ENCODE data around the gene EYA2.
"Not testable (repeated sequence)": the region's sequence is repeated elsewhere in the genome, so short reads cannot be mapped to it uniquely, and the experiment has no call there.

Gene EYA2

DNA sequence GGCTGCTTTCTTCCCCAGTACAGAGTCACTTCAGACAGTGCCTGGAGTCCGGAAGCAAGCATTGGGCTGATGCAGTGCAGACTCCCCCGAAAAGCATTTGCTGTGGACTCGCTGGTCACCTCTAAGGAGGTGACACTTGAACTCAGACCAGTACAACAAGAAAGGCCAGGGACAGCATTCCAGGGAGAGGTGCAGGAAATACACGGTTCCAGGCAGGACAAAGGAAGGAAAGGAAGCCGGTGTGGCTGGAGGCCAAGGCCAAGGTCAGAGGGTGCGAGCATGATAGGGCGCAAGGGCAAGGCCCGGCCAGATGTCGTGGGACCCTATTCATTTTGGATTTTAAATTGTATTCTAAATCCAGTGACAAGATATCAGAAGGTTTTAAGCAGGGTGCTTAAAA, 300.9 kb downstream of the EYA2 start:
- no peaks in the 10 kb centered on the region for H3K9me3 ChIP-seq (ENCODE audit: control insufficient read depth, insufficient read depth, low read length)
- no peak overlapping the region for H3K9ac ChIP-seq (ENCODE audit: low read depth, low read length)
- H3K36me3 ChIP-seq (ENCODE audit: insufficient read depth, low read length), result no peaks in the 10 kb centered on the region
- H3K4me1 ChIP-seq (ENCODE audit: insufficient read depth, low read length), result no peaks in the 10 kb centered on the region

DNA sequence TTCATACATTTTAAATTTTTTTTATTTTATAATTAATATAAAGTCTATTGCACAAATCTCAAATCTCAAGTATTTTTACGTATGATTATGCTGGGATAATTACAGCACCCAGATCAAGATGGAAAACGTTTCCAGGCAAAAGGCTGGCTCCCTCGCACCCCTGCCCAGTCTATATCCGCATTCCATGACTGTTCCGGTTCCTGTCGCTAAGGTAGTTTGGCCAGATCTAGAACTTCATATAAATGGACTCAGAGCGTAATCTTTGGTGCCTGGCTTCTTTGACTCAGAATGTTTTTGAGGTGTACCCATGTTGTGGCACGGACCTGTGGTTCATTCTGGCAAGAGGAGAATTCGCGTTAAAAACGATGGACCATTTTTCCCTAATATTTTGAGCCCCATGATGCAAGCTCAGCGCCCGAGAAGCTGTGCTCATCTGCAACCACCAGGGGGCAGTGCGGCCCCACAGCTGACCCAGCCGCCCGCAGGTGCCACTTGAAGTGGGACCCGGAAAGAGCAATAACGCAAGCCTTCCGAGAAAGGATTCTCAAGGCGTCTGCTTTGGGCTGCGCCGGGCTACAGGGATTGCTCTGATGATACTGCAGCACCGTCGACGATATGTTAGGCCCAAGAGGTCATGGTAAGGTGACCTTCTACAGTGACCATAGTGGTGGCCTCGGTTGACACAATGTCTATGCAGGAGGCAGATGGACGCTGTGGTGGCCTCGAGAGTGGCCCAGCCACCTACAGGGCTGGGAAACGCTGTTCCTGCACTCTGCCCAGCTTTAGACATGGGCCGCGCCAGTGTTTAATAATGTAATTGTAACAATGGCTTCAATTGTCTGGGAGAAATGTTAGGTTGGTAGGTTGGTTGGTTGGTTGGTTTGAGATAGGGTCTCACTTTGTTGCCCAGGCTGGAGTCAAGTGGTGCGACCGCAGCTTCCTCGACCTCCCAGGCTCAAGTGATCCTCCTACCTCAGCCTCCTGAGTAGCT, 301.7 kb downstream of the EYA2 start:
- H3K4me1 ChIP-seq (ENCODE audit: insufficient read depth, low read length), result no peaks in the 10 kb centered on the region
- no peaks in the 10 kb centered on the region for H3K36me3 ChIP-seq (ENCODE audit: insufficient read depth, low read length)
- no peak overlapping the region for H3K9ac ChIP-seq (ENCODE audit: low read depth, low read length)
- no peaks in the 10 kb centered on the region for H3K9me3 ChIP-seq (ENCODE audit: control insufficient read depth, insufficient read depth, low read length)

DNA sequence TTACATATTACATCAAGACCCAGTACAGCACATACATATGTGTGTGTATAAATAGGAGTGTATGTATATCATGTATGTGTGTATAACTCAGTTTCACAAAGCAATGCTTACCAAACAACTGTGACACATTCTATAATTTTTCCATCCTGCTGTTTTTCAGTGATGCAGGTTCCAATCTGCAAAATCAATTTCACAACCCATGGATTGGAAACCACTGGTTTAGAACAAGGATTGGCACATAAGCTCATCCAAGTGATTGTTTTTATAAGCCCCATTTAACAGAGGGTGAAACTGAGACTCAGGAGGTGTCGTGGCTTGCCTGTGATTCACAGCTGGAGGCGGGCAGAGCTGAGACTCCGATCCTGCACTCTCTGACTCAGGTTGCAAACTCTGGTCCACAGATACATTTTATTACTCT, 303.6 kb downstream of the EYA2 start:
- no peaks in the 10 kb centered on the region for H3K36me3 ChIP-seq (ENCODE audit: insufficient read depth, low read length)
- H3K9me3 ChIP-seq (ENCODE audit: control insufficient read depth, insufficient read depth, low read length), result no peaks in the 10 kb centered on the region
- H3K4me1 ChIP-seq (ENCODE audit: insufficient read depth, low read length), result no peaks in the 10 kb centered on the region
- no peak overlapping the region for H3K9ac ChIP-seq (ENCODE audit: low read depth, low read length)

DNA sequence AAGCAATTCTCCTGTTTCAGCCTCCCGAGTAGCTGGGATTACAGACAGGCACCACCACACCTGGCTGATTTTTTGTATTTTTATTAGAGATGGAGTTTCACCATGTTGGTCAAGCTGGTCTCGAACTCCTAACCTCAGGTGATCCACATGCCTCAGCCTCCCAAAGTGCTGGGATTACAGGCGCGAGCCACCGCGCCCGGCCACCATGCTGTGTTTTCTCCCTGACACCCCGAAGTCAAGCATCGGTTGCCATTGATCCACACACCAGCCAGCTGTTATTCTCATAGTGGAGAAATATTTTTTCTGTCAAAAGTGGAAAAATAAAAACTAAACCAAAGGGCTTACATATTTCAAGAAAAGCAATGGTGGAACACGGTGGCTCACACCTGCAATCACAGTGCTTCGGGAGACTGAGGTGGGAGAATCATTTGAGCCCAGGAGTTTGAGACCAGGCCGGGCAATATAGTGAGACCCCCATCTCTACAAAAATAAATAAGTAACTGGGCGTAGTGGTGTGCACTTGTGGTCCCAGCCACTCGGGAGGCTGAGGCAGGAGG, 304.4 kb downstream of the EYA2 start:
- Histone ChIP-seq H3K36me3 (ENCODE audit: insufficient read depth, low read length) (no peaks in the 10 kb centered on the region), H3K9ac (ENCODE audit: low read depth, low read length) (no peak overlapping the region), H3K9me3 (ENCODE audit: control insufficient read depth, insufficient read depth, low read length) (no peaks in the 10 kb centered on the region), H3K4me1 (ENCODE audit: insufficient read depth, low read length) (no peaks in the 10 kb centered on the region)

DNA sequence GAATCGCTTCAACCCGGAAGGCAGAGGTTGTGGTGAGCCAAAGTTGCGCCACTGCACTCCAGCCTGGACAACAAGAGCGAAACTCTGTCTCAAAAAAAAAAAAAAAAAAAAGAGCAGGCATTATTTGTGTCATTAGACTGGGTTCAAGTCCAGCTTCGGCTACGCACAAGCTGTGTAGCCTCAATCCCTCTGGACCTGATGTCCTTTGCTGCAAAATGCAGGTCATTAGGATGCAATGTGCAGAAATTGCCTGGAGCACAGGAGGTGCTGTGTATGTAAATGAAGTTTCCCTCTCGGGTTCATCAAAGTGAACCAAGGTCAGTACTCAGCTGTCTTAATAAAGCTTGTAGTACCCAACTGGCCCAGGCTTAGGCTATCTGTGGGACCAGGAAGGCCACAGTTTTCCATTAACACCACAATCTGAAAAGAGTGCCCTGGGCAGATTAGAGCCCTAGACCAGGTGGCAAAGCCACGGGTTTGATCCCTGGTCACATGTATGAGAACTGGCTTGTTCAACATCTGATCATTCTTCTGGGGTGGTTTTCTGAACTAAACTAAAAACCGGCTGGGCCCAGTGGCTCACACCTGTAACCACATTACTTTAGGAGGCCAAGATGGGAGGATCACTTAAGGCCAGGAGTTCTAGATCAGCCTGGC, 306.6 kb downstream of the EYA2 start:
- H3K36me3 ChIP-seq (ENCODE audit: insufficient read depth, low read length), result no peaks in the 10 kb centered on the region
- H3K9me3 ChIP-seq (ENCODE audit: control insufficient read depth, insufficient read depth, low read length), result no peaks in the 10 kb centered on the region
- H3K4me1 ChIP-seq (ENCODE audit: insufficient read depth, low read length), result 0 out of 2 replicates have a peak, but pooled peaks cover 3% of the 10 kb centered on the region
- no peak overlapping the region for H3K9ac ChIP-seq (ENCODE audit: low read depth, low read length)

DNA sequence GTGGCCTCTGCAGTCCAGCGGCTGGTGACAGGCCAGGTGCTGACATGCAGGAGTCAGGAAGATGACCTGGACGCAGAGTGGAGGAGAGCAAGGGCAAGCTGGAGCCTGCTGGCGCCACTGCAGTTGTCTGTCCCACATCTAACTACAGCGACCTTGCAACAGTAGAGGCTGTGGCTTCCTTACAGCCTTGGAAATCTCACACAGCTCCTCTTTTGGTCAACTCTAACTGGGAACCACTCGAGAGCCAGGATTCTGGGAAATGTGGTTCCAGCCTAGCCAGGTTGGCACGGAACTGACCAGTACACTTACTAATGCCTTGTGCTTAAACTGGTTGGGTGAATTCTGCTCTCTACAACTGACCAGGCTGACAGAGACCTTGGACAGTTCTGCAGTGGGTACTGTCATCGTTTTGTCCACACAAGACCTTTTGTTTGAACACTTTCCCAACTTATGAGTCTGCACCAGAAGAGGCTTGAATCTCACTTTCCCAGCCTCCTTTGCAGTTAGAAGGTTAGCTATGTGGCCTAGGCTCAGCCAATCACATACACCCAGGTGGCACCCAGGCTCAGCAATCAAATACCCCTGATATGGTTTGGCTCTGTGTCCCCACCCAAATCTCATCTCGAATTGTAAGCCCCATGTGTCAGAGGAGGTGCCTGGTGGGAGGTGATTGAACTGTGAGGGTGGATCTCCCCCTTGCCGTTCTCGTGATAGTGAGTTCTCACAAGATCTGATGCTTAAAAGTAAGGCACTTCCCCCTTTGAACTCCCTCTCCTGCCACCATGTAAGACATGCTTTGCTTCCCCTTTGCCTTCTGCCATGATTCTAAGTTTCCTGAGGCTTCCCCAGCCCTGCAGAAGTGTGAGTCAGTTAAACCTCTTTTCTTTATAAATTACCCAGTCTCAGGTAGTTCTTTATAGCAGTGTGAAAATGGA, 308.4 kb downstream of the EYA2 start:
- H3K36me3 ChIP-seq (ENCODE audit: insufficient read depth, low read length), result no peaks in the 10 kb centered on the region
- no peaks in the 10 kb centered on the region for H3K9me3 ChIP-seq (ENCODE audit: control insufficient read depth, insufficient read depth, low read length)
- no peak overlapping the region for H3K9ac ChIP-seq (ENCODE audit: low read depth, low read length)
- peaks cover 10% of the 10 kb centered on the region; the same call in 1 of the 2 replicates for H3K4me1 ChIP-seq (ENCODE audit: insufficient read depth, low read length)

DNA sequence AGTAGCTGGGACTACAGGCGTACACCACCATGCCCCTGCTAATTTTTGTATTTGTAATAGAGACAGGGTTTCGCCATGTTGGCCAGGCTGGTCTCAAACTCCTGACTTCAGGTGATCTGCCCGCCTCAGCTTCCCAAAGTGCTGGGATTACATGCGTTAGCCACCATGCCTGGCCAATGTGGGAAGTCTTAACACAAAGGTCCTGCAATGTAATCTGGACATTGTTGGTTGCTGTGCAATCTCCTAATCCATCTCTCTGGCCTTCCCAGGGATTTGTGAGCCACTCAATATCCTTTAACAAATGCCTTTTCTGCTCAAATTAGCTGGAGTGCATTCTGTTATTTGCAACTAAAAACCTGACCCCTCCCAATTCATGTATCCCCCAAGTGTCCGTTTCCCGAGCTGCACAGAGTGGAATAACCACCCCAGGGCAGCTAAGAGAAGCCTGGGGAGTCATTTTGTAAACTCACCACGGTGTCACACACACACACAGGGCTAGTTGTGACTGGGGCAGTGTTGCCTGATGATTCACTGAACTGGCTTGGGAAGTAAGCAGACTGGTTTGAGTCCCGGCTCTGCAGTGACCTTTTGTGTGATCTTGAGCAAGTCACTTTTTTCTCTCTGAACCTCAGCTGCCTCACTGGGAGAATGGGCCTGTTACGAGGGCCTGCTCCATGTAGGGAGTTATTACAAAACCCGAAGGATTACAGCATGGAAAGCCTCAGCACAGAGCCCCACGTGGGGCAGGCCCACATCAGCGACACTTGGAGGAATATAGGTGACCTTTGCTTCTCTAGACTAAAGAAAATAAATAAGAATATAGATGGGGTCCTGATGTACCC, 309.6 kb downstream of the EYA2 start:
- Histone ChIP-seq H3K36me3 (ENCODE audit: insufficient read depth, low read length) (peaks cover 4% of the 10 kb centered on the region; the same call in 1 of the 2 replicates), H3K4me1 (ENCODE audit: insufficient read depth, low read length) (peaks cover 10% of the 10 kb centered on the region; the same call in 1 of the 2 replicates), H3K9me3 (ENCODE audit: control insufficient read depth, insufficient read depth, low read length) (no peaks in the 10 kb centered on the region), H3K9ac (ENCODE audit: low read depth, low read length) (no peak overlapping the region)

DNA sequence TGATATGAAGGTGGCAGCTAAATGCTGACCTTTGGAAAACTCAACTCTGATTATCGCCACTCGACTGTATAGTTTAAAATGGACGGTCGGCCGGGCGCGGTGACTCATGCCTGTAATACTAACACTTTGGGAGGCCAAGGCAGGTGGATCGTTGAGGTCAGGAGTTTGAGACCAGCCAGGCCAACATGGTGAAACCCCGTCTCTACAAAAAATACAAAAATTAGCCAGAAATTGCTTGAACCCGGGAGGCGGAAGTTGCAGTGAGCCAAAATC, 310.1 kb downstream of the EYA2 start:
- not testable (repeated sequence) for H3K9me3 ChIP-seq (ENCODE audit: control insufficient read depth, insufficient read depth, low read length); H3K9ac ChIP-seq (ENCODE audit: low read depth, low read length); H3K36me3 ChIP-seq (ENCODE audit: insufficient read depth, low read length)
- peaks cover 10% of the 10 kb centered on the region; the same call in 1 of the 2 replicates for H3K4me1 ChIP-seq (ENCODE audit: insufficient read depth, low read length)

DNA sequence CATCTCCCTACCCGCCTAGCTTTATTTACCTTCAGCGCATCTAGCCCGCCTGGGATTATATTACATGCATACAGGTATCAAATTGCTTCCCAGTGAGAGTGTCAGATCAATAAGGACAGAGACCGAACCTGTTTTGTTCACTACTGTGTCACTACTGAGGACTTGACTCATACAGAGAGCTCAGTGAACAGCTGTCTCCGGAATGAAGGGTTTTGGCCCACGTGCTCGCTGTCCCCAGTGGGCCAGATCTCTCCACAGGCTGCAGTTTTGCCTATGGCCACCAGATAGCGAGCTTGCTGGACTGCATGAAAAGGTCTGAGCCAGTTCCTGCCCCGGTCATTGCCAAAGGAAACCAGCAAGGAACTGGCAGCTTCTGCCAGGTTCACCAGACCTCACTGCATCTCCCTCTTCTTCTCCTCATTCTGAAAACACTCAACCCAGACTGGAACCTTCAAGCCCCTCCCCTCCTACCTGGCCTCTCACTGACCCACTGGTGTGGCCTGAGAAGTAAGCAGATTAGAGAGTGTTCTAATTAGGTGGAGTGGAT, 311.0 kb downstream of the EYA2 start:
- Histone ChIP-seq H3K36me3 (ENCODE audit: insufficient read depth, low read length) (peaks cover 16% of the 10 kb centered on the region), H3K9me3 (ENCODE audit: control insufficient read depth, insufficient read depth, low read length) (no peaks in the 10 kb centered on the region), H3K9ac (ENCODE audit: low read depth, low read length) (no peak overlapping the region), H3K4me1 (ENCODE audit: insufficient read depth, low read length) (peaks cover 10% of the 10 kb centered on the region; the same call in 1 of the 2 replicates)

DNA sequence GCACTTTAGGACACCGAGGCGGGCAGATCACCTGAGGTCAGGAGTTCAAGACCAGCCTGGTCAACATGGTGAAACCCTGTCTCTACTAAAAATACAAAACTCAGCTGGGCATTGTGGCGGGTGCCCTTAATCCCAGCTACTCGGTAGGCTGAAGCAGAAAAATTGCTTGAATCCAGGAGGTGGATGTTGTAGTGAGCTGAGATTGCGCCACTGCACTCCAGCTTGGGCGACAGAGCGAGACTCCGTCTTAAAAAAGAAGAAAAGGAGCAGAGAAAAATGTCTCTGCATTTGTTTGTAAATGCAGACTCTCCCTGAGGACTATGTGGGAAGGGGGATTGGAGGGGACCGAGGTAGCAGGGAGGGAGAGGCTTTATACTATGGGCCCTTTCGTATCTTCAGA, 311.9 kb downstream of the EYA2 start:
- H3K4me1 ChIP-seq (ENCODE audit: insufficient read depth, low read length), result peaks cover 10% of the 10 kb centered on the region; the same call in 1 of the 2 replicates
- not testable (repeated sequence) for H3K9me3 ChIP-seq (ENCODE audit: control insufficient read depth, insufficient read depth, low read length); H3K9ac ChIP-seq (ENCODE audit: low read depth, low read length)
- peaks cover 25% of the 10 kb centered on the region for H3K36me3 ChIP-seq (ENCODE audit: insufficient read depth, low read length)

DNA sequence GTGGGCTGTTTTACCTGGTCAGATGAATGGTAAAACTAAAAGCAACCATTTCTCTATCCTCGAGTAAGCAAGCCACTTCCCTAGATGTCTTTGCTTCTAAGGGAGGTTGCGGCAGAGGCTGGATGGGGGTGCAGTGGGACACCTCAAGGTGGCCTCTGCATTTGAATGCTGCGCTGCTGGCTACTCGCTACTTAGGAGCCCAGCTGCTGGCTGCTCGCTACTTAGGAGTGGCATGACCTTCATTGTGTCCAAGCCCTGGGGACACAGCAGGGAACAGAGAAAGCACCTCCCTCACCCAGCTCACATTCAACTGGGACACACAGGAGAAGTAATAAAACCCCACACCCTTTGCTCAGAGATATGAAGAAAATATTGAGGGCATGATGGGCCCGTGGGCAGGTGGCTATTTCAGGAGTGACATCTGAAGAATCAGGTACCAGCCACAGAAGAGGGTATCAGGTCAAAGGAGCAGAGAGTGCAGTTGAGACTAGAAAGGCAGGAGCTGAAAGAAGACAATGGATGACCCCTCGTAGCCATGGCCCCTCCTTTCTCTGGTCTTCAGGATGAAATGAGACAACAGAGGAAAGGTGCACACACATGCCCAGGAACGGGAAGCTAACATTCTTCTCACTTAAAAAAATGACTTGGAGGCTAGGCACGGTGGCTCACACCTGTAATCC, 312.5 kb downstream of the EYA2 start:
- Histone ChIP-seq H3K9ac (ENCODE audit: low read depth, low read length) (no peak overlapping the region), H3K4me1 (ENCODE audit: insufficient read depth, low read length) (peaks cover 10% of the 10 kb centered on the region; the same call in 1 of the 2 replicates), H3K36me3 (ENCODE audit: insufficient read depth, low read length) (peaks cover 31% of the 10 kb centered on the region), H3K9me3 (ENCODE audit: control insufficient read depth, insufficient read depth, low read length) (no peaks in the 10 kb centered on the region)

DNA sequence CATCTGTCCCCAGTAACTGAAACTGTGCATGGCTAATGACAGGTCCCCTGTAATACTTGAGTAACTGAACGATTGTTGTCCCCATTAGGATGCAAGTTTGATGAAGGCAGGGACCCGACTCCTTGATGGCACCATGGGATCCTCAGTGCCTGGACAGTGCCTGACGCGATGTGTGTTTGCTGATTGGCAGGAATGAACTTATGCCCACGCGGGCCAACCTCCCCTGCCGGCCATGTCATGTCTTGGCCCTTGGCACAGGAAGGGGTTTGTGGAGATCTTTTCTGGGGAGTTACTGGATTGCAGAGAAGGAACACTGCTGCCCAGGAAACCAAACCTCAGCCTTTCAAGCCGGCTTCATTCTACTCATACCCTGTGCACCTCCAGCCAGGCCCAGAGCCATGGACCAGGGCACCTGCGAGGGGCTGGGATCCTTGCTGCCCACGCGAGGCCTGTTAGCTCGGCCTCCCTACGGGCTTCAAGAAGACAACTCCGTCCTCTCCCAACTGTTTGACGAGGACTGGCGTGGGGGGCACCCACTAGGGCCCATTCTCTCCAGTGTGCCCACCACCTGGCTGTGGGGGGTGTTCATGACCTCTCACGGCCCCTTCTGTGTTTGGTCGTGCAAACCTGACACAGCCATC, 314.0 kb downstream of the EYA2 start:
- Histone ChIP-seq H3K4me1 (ENCODE audit: insufficient read depth, low read length) (peaks cover 10% of the 10 kb centered on the region; the same call in 1 of the 2 replicates), H3K9ac (ENCODE audit: low read depth, low read length) (no peak overlapping the region), H3K36me3 (ENCODE audit: insufficient read depth, low read length) (peaks cover 38% of the 10 kb centered on the region), H3K9me3 (ENCODE audit: control insufficient read depth, insufficient read depth, low read length) (no peaks in the 10 kb centered on the region)
